ENCODE measurements around the gene DYDC1.
"Not testable (repeated sequence)": the region's sequence is repeated elsewhere in the genome, so short reads cannot be mapped to it uniquely, and the experiment has no call there.

Gene DYDC1

GRCh38 chr10:80372675-80373074 is 16.1 kb upstream of the DYDC1 start:
- DNase-seq (ENCODE audit: low read depth) = no peak
- no peak for TF ChIP-seq CTCF (IDR thresholded peaks at IDR 0.05; ENCODE audit: control insufficient read depth, extremely low read depth, insufficient read depth)
- H3K4me3 ChIP-seq (ENCODE audit: low read depth, low read length) = no peak overlapping the region

- no peak overlapping the region for H3K4me3 ChIP-seq (ENCODE audit: low read depth, low read length)
- no peak for DNase-seq (ENCODE audit: low read depth)
- no peak for TF ChIP-seq CTCF (IDR thresholded peaks at IDR 0.05; ENCODE audit: control insufficient read depth, extremely low read depth, insufficient read depth)
Measured at GRCh38 chr10:80371467-80371866, 14.9 kb upstream of the DYDC1 start.

GRCh38 chr10:80365510-80365909 is 9.0 kb upstream of the DYDC1 start:
- H3K4me3 ChIP-seq (ENCODE audit: low read depth, low read length) = no peak overlapping the region
- no peak for TF ChIP-seq CTCF (IDR thresholded peaks at IDR 0.05; ENCODE audit: control insufficient read depth, extremely low read depth, insufficient read depth)
- no peak for DNase-seq (ENCODE audit: low read depth)

GRCh38 chr10:80359644-80360043 is 3.1 kb upstream of the DYDC1 start:
- H3K4me3 ChIP-seq (ENCODE audit: low read depth, low read length) = no peak overlapping the region
- no peak for DNase-seq (ENCODE audit: low read depth)
- no peak for TF ChIP-seq CTCF (IDR thresholded peaks at IDR 0.05; ENCODE audit: control insufficient read depth, extremely low read depth, insufficient read depth)

DNA sequence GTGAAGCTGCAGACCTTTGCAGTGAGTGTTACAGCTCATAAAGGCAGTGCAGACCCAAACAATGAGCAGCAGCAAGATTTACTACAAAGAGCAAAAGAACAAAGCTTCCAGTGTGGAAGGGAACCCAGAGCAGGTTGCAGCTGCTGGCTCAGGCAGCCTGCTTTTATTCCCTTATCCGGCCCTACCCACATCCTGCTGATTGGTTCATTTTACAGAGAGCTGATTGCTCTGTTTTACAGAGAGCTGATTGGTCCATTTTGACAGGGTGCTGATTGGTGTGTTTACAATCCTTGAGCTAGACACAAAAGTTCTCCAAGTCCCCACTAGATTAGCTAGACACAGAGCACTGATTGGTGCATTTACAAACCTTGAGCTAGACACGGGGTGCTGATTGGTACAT is 2.4 kb upstream of the DYDC1 start:
- not testable (repeated sequence) for DNase-seq (ENCODE audit: low read depth); H3K4me3 ChIP-seq (ENCODE audit: low read depth, low read length)

- no peak for TF ChIP-seq CTCF (IDR thresholded peaks at IDR 0.05; ENCODE audit: control insufficient read depth, extremely low read depth, insufficient read depth)
- no peak for DNase-seq (ENCODE audit: low read depth)
- H3K4me3 ChIP-seq (ENCODE audit: low read depth, low read length) = no peak overlapping the region
Measured at GRCh38 chr10:80357851-80358125, 1.2 kb upstream of the DYDC1 start.

DNA sequence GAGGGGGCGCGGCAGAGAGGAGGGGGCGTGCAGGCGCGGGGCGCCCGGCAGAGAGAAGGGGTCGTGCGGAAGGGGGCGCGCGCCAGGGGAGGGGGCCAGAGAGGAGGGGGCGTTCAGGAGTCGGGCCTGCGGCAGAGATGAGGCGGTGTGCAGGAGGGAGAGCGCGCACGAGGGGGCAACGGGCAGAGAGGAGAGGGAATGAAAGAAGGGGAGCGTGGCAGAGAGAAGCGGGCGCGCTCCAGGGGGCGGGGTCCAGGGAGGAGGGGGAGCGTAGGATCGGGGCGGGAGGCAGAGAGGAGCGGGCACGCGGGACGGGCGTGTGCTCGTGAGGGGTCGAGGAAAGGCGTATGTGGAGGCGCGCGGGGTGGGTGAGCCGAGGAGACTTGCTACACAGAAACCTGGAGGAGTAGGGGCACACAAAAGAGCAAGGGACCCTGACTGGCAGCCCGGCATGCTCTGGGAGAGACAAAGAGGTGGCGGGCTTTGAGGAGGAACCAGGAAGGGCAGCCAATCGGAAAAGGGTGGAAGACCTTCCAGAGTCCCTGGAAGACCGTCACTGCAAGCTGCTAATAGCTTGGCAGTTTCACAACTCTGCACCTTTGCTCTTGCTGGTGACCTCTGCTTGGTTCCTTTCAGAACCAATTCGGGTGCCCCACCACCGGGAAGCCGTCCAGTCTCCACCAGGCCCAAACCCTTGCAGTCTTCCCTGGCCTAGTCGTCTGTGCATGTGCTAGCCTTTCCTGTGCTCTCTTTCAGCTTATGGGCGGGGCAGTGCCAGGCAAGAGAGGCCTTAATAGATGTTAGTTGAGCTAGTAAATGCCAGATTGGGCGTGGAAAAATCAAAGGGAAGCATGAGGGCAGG is 665 bp upstream of the DYDC1 start:
- TF ChIP-seq CTCF (IDR thresholded peaks at IDR 0.05; ENCODE audit: control insufficient read depth, extremely low read depth, insufficient read depth) = no peak
- no peak overlapping the region for H3K4me3 ChIP-seq (ENCODE audit: low read depth, low read length)
- no peak for DNase-seq (ENCODE audit: low read depth)

Data from LNCaP clone FGC (cell line).